GM12891 (cell line): ENCODE measurements around the gene FZD7.
A peak's percentile ranks its signal among the peaks of the same experiment; 100 is the strongest.

Experiments
- DNase-seq: peaks from one replicate; pipeline ENCODE4 v3.0.0; 2011; ENCODE audit warnings: low spot score; ENCODE audit not compliant: insufficient read length
- FAIRE-seq: peaks from 2 replicates; lab custom pipeline; 2011; peaks lifted over from hg19 to GRCh38; lab: Jason Lieb, UNC
- PAX5 ChIP-seq: IDR thresholded peaks from 2 replicates; pipeline ENCODE4 v1.6.1; 2011; ENCODE audit warnings: low read length, moderate library complexity, mild to moderate bottlenecking; ENCODE audit not compliant: insufficient read depth, severe bottlenecking
- POLR2A ChIP-seq: IDR thresholded peaks from 2 replicates; pipeline ENCODE4 v1.6.1; 2011; ENCODE audit warnings: low read depth, low read length, control low read depth
- POLR2AphosphoS5 ChIP-seq: IDR thresholded peaks from 2 replicates; pipeline ENCODE4 v1.6.1; 2011; ENCODE audit warnings: low read depth, low read length, control low read depth
- POU2F2 ChIP-seq: IDR thresholded peaks from 2 replicates; pipeline ENCODE4 v1.6.1; 2011; ENCODE audit warnings: low read depth, mild to moderate bottlenecking, control low read depth, low read length, moderate library complexity
- SPI1 ChIP-seq: IDR thresholded peaks from 2 replicates; pipeline ENCODE4 v1.6.1; 2011; ENCODE audit warnings: low read depth, low read length, control low read depth
- TAF1 ChIP-seq: IDR thresholded peaks from 2 replicates; pipeline ENCODE4 v1.6.1; 2011; ENCODE audit warnings: low read depth, low read length, control low read depth

Gene FZD7

GRCh38 chr2:202023198-202023903, 10.3 kb upstream of the FZD7 start:
- no peak for DNase-seq
- no peak for FAIRE-seq
- no peak for TF ChIP-seq TAF1
- TF ChIP-seq POLR2A = no peak
- no peak for TF ChIP-seq POU2F2
- no peak for TF ChIP-seq POLR2AphosphoS5
- TF ChIP-seq PAX5 = no peak
- no peak for TF ChIP-seq SPI1

GRCh38 chr2:202023904-202024266, 9.8 kb upstream of the FZD7 start:
- DNase-seq (no peak), FAIRE-seq (no peak)
- TF ChIP-seq PAX5 (no peak), POLR2AphosphoS5 (no peak), POLR2A (no peak), TAF1 (no peak), SPI1 (no peak), POU2F2 (no peak)

- no peak for DNase-seq
- no peak for FAIRE-seq
- no peak for TF ChIP-seq POLR2AphosphoS5
- TF ChIP-seq TAF1 = no peak
- TF ChIP-seq PAX5 = no peak
- no peak for TF ChIP-seq POLR2A
- TF ChIP-seq SPI1 = no peak
- TF ChIP-seq POU2F2 = no peak
These were observed 8.8 kb upstream of the FZD7 start for GRCh38 chr2:202024871-202025270.

- FAIRE-seq = no peak
These were observed 7.8 kb upstream of the FZD7 start for GRCh38 chr2:202025816-202026215.

GRCh38 chr2:202026507-202026906, 7.1 kb upstream of the FZD7 start:
- FAIRE-seq (no peak), DNase-seq (no peak)
- TF ChIP-seq PAX5 (no peak), POLR2AphosphoS5 (no peak), TAF1 (no peak), SPI1 (no peak), POLR2A (no peak)

More at GRCh38 chr2:202025816-202026215, 7.8 kb upstream of the FZD7 start:
- no peak for TF ChIP-seq POLR2A
- TF ChIP-seq TAF1 = no peak
- TF ChIP-seq PAX5 = no peak
- TF ChIP-seq POU2F2 = no peak
- no peak for TF ChIP-seq SPI1
- no peak for TF ChIP-seq POLR2AphosphoS5
- no peak for DNase-seq

GRCh38 chr2:202030691-202031090, 3.0 kb upstream of the FZD7 start:
- FAIRE-seq (no peak), DNase-seq (no peak)
- TF ChIP-seq PAX5 (no peak), POLR2A (no peak), POU2F2 (no peak), SPI1 (no peak), POLR2AphosphoS5 (no peak), TAF1 (no peak)

GRCh38 chr2:202031246-202031951, 2.3 kb upstream of the FZD7 start:
- no peak for TF ChIP-seq SPI1
- TF ChIP-seq POLR2AphosphoS5 = no peak
- TF ChIP-seq PAX5 = no peak
- no peak for TF ChIP-seq TAF1
- no peak for TF ChIP-seq POU2F2
- no peak for DNase-seq
- no peak for FAIRE-seq

DNA sequence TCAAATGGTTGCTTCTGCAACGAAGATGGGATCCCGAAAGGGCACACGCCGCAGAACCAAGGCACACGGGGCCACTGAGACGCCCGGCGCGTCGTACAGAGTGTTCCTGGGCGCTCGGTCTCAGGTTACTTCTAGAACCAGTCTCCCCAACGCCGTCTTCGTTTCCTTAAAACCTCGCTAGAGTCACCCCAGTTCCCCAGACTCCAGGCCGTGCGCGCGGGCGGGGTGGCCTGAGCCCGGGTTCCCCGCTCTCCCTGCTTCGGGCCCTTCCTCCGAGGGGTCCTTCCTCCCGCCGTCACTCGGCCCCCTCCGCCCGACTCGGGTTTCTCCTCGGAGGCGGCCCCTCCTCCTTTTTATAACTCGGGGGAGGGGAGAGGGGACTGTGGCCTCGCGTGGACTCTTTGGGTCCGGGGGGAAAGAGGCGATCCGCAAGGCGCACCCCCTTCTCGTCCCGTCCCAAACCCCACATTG, 774 bp upstream of the FZD7 start:
- TF ChIP-seq PAX5 (no peak), POLR2AphosphoS5 (no peak), TAF1 (no peak), SPI1 (no peak), POLR2A (no peak)
- peak; percentile 38 for DNase-seq
- peak; percentile 63 for FAIRE-seq
